Measurements from ENCODE around the gene ACLY. TPM values are rescaled to one million over a fixed set of nuclear protein-coding genes. Genes with fewer than 3 reads are reported as not detected.

ACLY gene
- total and polyA plus RNA-seq, 2 experiments from 2014 or later: 89.2 to 96.3 TPM

DNA sequence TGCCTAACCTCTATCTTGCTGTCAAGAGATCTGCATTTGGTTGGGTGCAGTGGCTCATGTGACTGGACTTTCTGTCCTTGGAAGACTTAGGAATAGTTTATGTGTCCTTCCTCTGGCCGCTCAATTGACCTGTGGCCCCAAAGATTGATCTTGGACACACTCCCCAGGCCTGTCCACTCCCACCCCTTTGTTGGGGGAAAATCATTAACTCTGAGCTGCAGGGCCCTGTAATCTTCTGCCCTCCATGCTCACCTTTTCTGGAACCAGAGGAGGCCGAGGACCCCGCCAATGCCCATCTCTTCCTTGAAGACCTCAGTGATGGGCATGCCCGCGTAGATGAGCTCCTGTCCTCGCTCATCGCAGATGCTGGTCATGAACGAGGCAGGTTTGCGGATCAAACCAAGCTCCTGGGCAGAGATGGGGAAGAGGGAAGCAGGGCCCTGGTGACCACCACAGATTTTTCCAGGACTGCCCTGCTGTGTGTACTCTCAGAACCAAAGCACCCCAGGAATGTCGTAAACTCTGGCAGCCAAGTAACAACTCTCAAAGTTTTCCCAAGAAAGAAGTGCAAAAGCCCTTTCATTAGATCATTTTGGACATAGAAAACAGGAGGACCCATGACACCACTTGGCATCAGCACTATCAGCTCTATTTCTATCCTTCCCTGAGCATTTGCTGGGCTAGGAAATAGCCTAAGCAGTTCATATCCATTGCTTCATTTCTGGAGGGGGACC lies 45.0 kb downstream of the ACLY start:
- H3K4me1 ChIP-seq (ENCODE audit: low read depth): no peaks in the 10 kb centered on the region
- TF ChIP-seq, protein P1, sequence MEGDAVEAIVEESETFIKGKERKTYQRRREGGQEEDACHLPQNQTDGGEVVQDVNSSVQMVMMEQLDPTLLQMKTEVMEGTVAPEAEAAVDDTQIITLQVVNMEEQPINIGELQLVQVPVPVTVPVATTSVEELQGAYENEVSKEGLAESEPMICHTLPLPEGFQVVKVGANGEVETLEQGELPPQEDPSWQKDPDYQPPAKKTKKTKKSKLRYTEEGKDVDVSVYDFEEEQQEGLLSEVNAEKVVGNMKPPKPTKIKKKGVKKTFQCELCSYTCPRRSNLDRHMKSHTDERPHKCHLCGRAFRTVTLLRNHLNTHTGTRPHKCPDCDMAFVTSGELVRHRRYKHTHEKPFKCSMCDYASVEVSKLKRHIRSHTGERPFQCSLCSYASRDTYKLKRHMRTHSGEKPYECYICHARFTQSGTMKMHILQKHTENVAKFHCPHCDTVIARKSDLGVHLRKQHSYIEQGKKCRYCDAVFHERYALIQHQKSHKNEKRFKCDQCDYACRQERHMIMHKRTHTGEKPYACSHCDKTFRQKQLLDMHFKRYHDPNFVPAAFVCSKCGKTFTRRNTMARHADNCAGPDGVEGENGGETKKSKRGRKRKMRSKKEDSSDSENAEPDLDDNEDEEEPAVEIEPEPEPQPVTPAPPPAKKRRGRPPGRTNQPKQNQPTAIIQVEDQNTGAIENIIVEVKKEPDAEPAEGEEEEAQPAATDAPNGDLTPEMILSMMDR (IDR thresholded peaks at IDR 0.05; ENCODE audit: low read depth, low read length): no peak
- no peak for DNase-seq (ENCODE audit: low read depth in 1 of 2, low spot score in 1 of 2)
- no peak overlapping the region for H3K4me3 ChIP-seq
- no peak overlapping the region for H3K27ac ChIP-seq
- peaks cover 46% of the 10 kb centered on the region for H3K36me3 ChIP-seq
- no peaks in the 10 kb centered on the region for H3K27me3 ChIP-seq
- no peaks in the 10 kb centered on the region for H3K9me3 ChIP-seq (ENCODE audit: low read depth)

DNA sequence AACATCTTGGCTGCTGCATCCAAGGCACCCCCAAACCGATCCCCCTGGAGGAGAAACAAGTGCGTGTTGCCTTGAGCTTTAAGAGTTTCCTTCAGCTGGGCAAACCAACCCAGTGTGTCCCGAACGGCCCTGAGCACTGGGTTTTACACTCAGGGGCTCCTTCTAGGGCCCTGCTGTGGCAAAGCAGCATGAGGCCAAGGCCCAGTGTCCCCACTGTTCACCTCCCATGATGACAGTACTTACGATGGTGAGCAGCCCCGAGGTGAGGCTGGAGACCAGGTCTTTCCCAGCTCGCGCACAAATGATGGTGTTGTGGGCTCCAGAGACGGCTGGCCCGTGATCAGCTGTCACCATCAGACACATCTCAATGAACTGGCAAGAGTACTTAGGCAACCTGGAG lies 47.0 kb downstream of the ACLY start:
- no peaks in the 10 kb centered on the region for H3K9me3 ChIP-seq (ENCODE audit: low read depth)
- H3K27ac ChIP-seq: no peak overlapping the region
- H3K36me3 ChIP-seq: peaks cover 40% of the 10 kb centered on the region
- H3K4me1 ChIP-seq (ENCODE audit: low read depth): no peaks in the 10 kb centered on the region
- TF ChIP-seq, protein P1 (IDR thresholded peaks at IDR 0.05; ENCODE audit: low read depth, low read length): no peak
- no peaks in the 10 kb centered on the region for H3K27me3 ChIP-seq
- DNase-seq (ENCODE audit: low read depth in 1 of 2, low spot score in 1 of 2): no peak
- H3K4me3 ChIP-seq: no peak overlapping the region

GRCh38 chr17:41870627-41871026 lies 48.1 kb downstream of the ACLY start:
- TF ChIP-seq, protein P1 (IDR thresholded peaks at IDR 0.05; ENCODE audit: low read depth, low read length): no peak
- H3K9me3 ChIP-seq (ENCODE audit: low read depth): no peaks in the 10 kb centered on the region
- H3K36me3 ChIP-seq: peaks cover 41% of the 10 kb centered on the region
- no peak overlapping the region for H3K4me3 ChIP-seq
- no peaks in the 10 kb centered on the region for H3K4me1 ChIP-seq (ENCODE audit: low read depth)
- no peak overlapping the region for H3K27ac ChIP-seq
- no peaks in the 10 kb centered on the region for H3K27me3 ChIP-seq
- no peak for DNase-seq (ENCODE audit: low read depth in 1 of 2, low spot score in 1 of 2)

DNA sequence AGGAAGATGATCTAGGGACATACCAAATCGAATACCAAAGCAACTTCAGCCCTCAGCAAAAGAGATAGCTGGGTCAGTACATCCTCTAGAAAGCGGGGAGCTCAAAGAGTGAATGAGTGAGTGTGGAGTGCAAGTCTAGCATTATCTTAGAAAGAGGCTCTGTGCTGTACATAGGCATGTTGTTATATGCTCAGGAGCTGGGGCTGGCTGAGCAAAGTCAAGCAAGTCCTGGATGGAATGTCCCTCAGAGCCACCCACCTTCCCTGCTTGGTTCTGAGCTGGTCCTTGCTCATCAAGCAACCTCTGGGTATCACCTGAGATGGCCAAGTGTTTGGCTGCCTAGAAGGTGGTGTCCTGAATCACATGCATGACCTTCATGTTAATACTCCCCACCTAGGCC lies 48.7 kb downstream of the ACLY start:
- Histone ChIP-seq H3K9me3 (ENCODE audit: low read depth) (no peaks in the 10 kb centered on the region), H3K36me3 (peaks cover 41% of the 10 kb centered on the region), H3K4me3 (no peak overlapping the region), H3K4me1 (ENCODE audit: low read depth) (no peaks in the 10 kb centered on the region), H3K27me3 (no peaks in the 10 kb centered on the region), H3K27ac (no peak overlapping the region)
- TF ChIP-seq, protein P1 (IDR thresholded peaks at IDR 0.05; ENCODE audit: low read depth, low read length): no peak
- DNase-seq (ENCODE audit: low read depth in 1 of 2, low spot score in 1 of 2): no peak

GRCh38 chr17:41869426-41869825 lies 49.3 kb downstream of the ACLY start:
- no peaks in the 10 kb centered on the region for H3K27me3 ChIP-seq
- no peak overlapping the region for H3K27ac ChIP-seq
- H3K9me3 ChIP-seq (ENCODE audit: low read depth): no peaks in the 10 kb centered on the region
- DNase-seq (ENCODE audit: low read depth in 1 of 2, low spot score in 1 of 2): no peak
- TF ChIP-seq, protein P1 (IDR thresholded peaks at IDR 0.05; ENCODE audit: low read depth, low read length): no peak
- H3K36me3 ChIP-seq: peaks cover 41% of the 10 kb centered on the region
- no peaks in the 10 kb centered on the region for H3K4me1 ChIP-seq (ENCODE audit: low read depth)
- no peak overlapping the region for H3K4me3 ChIP-seq
